Activated CD4-positive, alpha-beta T cell treated with anti-CD3 and anti-CD28 coated beads, Interleukin-2, Interleukin-6, amounts not matched to agents 100 ng/mL and 50 ng/mL, durations not matched to agents 16 hours and 8 hours (primary cell): ENCODE measurements around the gene SP4.

Experiments used
- DNase-seq: peaks from one replicate; pipeline ENCODE4 v3.0.0-alpha.2; 2020

Gene SP4

DNA sequence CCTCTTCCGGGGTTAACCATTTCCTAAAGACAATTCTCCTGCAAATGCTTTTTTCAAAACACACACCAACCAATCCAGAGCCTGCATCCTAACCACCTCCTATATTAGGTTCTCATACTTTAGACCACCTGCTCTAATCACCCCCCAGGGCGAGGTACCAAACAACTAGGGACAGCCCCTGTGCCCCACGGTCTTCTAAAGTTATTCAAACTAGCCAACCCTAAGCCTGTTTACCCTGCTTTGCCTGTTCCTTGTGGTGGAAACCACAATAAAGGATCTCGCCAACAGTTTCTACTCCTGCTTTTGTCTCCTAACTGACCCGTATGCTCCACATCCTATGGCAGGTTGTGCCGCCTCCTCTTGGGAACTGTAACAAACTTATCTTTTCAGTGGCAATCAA is 21.1 kb downstream of the SP4 start:
- DNase-seq = no peak

- no peak for DNase-seq
These were observed 22.2 kb downstream of the SP4 start for GRCh38 chr7:21450076-21450475.

DNA sequence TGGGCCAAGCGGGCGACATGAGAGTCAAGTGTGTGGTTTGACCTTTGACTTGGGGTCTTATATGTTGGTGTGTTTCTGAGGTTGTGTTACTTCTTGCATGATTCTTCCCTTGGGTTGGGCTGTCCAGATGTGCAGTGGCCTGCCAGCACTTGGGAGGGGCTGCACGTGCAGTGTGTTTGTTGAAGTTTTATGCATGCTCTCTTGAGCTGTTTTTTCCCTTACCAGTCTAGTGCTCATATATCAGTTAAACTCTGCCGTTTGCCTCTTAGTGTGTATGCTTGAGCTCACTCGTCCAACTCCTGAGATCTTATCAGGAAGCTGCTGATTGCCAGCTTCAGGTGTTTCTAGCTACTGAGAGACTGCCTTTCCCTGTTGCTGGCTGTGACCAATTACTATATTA is 23.1 kb downstream of the SP4 start:
- DNase-seq = no peak

- DNase-seq = no peak
These were observed 26.3 kb downstream of the SP4 start for GRCh38 chr7:21454182-21454581.

- no peak for DNase-seq
These were observed 27.0 kb downstream of the SP4 start for GRCh38 chr7:21454906-21455305.

GRCh38 chr7:21461282-21461681 is 33.4 kb downstream of the SP4 start:
- no peak for DNase-seq

GRCh38 chr7:21462081-21462480 is 34.2 kb downstream of the SP4 start:
- DNase-seq = no peak

GRCh38 chr7:21463524-21463923 is 35.6 kb downstream of the SP4 start:
- DNase-seq = no peak

- no peak for DNase-seq
These were observed 41.1 kb downstream of the SP4 start for GRCh38 chr7:21468969-21469368.

DNA sequence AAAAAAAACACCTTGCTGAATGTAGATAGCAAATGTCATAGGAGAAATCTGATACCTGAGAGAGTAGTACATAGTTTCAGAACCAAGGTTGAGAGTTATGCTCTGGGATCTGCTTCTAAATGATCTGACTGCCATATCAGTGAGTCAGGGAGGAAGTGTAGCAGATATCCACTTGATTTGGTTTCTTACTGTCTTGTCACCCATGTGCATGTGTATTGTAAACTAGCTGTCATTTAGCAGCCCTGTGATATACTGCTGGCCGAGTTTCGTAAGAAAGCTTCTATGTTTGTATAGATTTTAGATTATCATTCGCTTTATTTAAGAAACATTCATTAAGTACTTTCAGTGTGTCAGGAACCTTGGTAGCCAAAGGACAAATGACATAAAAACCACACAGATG is 42.0 kb downstream of the SP4 start:
- DNase-seq = no peak

DNA sequence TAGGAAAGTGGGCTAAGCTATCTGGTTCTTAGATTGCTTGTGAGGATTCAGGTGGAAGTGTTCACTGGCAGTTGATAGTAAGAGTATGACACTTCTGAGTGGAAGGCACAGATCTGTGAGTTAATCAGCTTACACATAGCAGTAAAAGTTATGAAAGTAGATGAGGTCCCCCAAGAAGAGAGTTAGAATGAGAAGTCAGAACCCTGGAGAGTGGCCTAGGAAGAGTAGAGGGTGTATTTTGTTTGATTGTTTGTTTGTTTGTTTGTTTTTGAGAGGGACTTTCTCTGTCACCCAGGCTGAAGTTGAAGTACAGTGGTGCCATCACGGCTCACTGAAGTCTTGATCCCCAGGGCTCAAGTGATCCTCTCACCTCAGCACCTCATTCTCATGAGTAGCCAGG is 44.1 kb downstream of the SP4 start:
- no peak for DNase-seq

- no peak for DNase-seq
These were observed 48.5 kb downstream of the SP4 start for GRCh38 chr7:21476429-21476828.

DNA sequence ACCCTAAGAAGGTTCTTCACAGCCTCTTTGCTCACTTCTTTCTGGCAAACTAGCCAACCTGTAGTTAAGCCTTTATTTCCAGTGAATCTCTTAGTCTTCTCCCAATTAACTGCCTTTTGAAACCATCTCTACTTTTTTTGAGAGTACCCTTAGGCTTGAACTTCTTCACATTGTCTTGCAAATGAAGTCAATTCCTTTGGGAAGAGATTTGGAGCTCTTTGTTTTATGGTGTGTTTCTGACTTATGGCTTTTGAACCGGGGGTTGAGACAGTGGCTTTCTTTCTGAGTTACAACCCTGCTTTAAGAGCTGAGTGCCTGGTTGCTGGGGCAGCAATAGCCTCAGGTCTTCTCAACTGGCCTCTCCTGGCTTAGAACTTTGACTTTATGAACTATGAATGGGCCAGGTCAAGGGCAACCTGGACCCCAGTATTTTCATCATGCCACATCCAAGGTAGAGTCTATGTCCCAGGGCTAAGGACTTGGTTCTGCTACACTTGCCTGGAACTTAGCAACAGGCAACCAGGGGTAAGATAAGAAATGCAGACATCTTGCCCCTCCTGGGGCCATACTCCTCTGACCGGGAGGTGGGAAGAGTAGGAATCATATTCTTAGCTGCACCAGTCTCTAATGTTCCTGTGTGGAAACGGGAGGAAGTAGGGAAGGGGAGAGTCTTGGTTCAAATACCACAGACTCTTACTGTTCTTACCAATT is 53.0 kb downstream of the SP4 start:
- no peak for DNase-seq

DNA sequence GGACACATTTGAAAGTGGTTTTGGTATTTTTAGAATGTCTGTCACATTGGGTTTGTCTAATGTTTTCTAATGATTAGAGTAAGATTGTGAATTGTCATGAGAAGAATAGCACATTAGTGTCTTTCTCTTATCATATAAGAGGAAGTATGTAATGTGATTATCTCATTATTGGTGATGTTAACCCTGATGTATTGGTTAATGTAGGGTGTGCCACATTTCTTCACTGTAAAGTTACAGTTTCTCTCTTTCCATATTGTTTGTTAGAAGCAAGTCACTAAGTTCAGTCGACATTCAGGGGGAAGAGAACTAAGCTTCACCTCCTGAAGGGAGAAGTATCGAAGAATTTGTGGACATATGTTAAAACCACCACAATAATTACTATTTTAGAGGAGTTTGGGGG is 58.6 kb downstream of the SP4 start:
- no peak for DNase-seq

GRCh38 chr7:21495731-21496130 is 67.8 kb downstream of the SP4 start:
- DNase-seq = no peak

- DNase-seq = no peak
These were observed 69.2 kb downstream of the SP4 start for GRCh38 chr7:21497072-21497471.

DNA sequence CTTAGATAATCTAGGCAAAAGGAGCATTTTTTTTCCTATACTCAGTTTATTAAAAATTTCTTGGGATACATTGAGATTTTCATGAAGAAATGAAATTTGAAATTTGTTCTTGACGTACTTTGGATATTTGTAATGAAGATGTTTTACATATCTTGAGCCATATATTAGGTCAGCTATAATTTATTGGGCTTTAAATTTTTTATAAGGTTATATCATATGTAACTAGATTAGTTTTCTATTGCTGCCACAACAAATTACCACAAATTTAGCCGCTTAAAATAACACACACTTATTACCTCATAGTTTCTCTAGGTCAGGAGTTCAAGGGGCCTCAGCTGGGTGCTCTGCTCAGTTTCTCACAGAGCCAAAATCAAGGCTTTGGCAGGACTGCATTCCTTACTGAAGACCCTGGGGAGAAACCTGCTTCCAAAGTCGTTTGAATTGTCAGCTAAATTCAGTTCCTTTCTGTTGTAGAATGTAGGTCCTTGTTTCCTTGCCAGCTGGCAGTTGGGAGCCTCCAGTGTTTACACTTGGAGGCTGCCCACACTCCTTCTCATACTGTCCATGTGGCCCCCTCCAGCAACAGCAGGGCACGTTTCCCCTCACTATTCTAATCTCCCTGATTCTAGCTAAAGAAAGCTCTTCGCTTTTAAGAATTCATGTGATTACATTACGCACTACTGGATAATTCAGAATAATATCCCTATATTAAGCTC is 72.4 kb downstream of the SP4 start:
- DNase-seq = no peak

GRCh38 chr7:21504021-21504420 is 76.1 kb downstream of the SP4 start:
- DNase-seq = no peak

- peak; percentile 26 for DNase-seq
These were observed 79.9 kb downstream of the SP4 start for GRCh38 chr7:21507627-21508343.

- DNase-seq = no peak
These were observed 80.7 kb downstream of the SP4 start for GRCh38 chr7:21508538-21508937.

GRCh38 chr7:21514062-21514461 is 86.2 kb downstream of the SP4 start:
- no peak for DNase-seq

DNA sequence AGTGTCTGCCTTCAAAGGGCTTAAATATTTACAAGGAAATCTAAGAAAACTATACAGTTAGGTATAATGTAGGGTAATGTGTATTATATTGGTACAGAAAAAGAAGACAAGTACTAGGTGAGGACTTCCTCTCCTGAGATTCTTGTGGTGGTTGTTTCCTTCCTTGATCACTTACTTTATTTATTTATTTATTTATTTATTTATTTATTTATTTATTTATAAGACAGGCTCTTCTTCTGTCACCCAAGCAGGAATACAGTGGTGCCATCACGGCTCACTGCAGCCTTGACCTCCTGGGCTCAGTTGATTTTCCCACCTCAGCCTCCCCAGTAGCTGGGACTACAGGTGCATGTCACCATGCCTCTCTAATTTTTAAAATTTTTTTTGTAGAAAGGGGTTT is 96.8 kb downstream of the SP4 start:
- DNase-seq = no peak

DNA sequence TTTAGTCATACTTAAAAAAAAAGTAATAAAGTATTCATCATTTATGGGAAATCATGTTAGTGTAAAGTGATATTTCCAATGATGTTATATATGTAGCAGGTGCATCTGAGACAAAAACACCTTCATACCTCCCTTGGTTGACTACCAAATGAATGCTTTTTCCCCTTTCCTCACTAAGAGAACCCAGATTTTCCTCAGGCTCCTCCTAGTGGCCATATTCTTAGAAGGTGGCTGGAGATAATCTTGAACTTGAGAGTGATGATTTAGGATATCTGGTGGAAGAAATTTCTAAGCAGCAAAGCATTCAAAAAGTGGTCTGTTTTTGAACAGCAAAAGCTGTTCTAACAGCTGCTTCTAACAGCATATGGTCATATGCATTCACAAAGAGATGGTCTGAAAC is 98.1 kb downstream of the SP4 start:
- peak; percentile 16 for DNase-seq

DNA sequence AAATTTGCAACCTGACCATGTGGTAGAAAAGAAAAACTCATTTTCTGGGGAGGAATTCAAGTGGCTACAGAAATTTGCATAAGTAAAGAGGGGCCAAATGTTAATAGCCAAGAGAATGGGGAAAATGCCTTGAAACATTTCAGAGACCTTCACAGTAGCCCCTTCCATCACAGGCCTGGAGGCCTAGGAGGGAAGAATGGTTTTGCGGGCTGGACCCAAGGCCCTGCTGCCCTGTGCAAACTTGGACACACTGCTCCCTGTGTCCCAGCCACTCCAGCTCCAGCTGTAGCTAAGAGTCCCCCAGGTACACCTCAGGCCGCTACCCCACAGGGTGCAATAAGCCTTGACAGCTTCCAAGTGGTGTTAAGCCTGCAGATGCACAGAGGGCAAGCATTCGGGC is 98.6 kb downstream of the SP4 start:
- DNase-seq = no peak
